Erythroblast (primary cell): Measurements from ENCODE around the gene TTC39A.

Source experiments
- GATA1 ChIP-seq: IDR thresholded peaks from 2 replicates; pipeline ENCODE4 v1.6.1; 2011; ENCODE audit warnings: low read depth, mild to moderate bottlenecking, control low read depth, low read length, moderate library complexity
- POLR2A ChIP-seq: IDR thresholded peaks from 2 replicates; pipeline ENCODE4 v1.6.1; 2011; ENCODE audit warnings: mild to moderate bottlenecking, low read length

DNA sequence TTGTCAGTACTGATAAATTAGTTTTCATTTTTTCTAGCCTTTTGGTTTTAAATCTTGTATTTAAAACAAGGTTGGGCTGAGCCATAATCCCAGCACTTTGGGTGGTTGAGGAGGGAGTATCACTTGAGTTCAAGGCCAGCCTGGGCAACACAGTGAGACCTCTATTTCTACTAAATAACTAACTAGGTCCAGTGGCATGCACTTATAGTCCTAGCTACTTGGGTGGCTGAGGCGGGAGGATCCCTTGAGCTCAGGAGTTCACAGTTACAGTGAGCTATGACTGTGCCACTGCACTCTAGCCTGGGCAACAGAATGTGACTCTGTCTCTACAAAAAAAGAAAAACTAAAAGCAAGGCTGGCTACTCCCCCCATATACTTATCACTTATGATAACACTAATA lies 21.5 kb upstream of the TTC39A start:
- no peak for TF ChIP-seq POLR2A
- no peak for TF ChIP-seq GATA1
